ENCODE measurements around the gene CFAP58.

Gene CFAP58

GRCh38 chr10:104353325-104354048 is at the start of gene CFAP58:
TSS of gene CFAP58 (plus strand) at chr10:104353833. CDS start at chr10:104353898, 65 bp downstream.
- DNase-seq (ENCODE audit: low read depth in 2 of 2), result peak; percentile 78

GRCh38 chr10:104304356-104304745 is 49.3 kb upstream of the CFAP58 start:
- no peak for DNase-seq (ENCODE audit: low read depth in 2 of 2)

- no peak for DNase-seq (ENCODE audit: low read depth in 2 of 2)
Observed at GRCh38 chr10:104304927-104305326, 48.7 kb upstream of the CFAP58 start.

GRCh38 chr10:104306897-104307296 is 46.7 kb upstream of the CFAP58 start:
- DNase-seq (ENCODE audit: low read depth in 2 of 2), result no peak

GRCh38 chr10:104307576-104308438 is 45.8 kb upstream of the CFAP58 start:
- no peak for DNase-seq (ENCODE audit: low read depth in 2 of 2)

- no peak for DNase-seq (ENCODE audit: low read depth in 2 of 2)
Observed at GRCh38 chr10:104308439-104308903, 45.2 kb upstream of the CFAP58 start.

GRCh38 chr10:104309980-104310978 is 43.4 kb upstream of the CFAP58 start:
- no peak for DNase-seq (ENCODE audit: low read depth in 2 of 2)

- no peak for DNase-seq (ENCODE audit: low read depth in 2 of 2)
Observed at GRCh38 chr10:104311184-104311720, 42.4 kb upstream of the CFAP58 start.

- DNase-seq (ENCODE audit: low read depth in 2 of 2), result no peak
Observed at GRCh38 chr10:104314591-104315485, 38.8 kb upstream of the CFAP58 start.

GRCh38 chr10:104315486-104315921 is 38.1 kb upstream of the CFAP58 start:
- DNase-seq (ENCODE audit: low read depth in 2 of 2), result no peak

- DNase-seq (ENCODE audit: low read depth in 2 of 2), result no peak
Observed at GRCh38 chr10:104316321-104317099, 37.1 kb upstream of the CFAP58 start.

GRCh38 chr10:104317269-104317710 is 36.3 kb upstream of the CFAP58 start:
- DNase-seq (ENCODE audit: low read depth in 2 of 2), result no peak

GRCh38 chr10:104317726-104318299 is 35.8 kb upstream of the CFAP58 start:
- no peak for DNase-seq (ENCODE audit: low read depth in 2 of 2)

- DNase-seq (ENCODE audit: low read depth in 2 of 2), result no peak
Observed at GRCh38 chr10:104318326-104318725, 35.3 kb upstream of the CFAP58 start.

GRCh38 chr10:104318810-104319741 is 34.6 kb upstream of the CFAP58 start:
- DNase-seq (ENCODE audit: low read depth in 2 of 2), result no peak

GRCh38 chr10:104321226-104321625 is 32.4 kb upstream of the CFAP58 start:
- no peak for DNase-seq (ENCODE audit: low read depth in 2 of 2)

GRCh38 chr10:104321725-104322415 is 31.8 kb upstream of the CFAP58 start:
- no peak for DNase-seq (ENCODE audit: low read depth in 2 of 2)

All from activated CD8-positive, alpha-beta memory T cell treated with anti-CD3 and anti-CD28 coated beads for 4 hours (primary cell).